Activated CD4-positive, alpha-beta T cell treated with anti-CD3 and anti-CD28 coated beads for 1 hour (primary cell): Measurements from ENCODE around the gene PCGF5.
"Not testable (repeated sequence)": the region's sequence is repeated elsewhere in the genome, so short reads cannot be mapped to it uniquely, and the experiment has no call there.

Experiments used
- DNase-seq: peaks from one replicate; pipeline ENCODE4 v3.0.0-alpha.2; 2020

Gene PCGF5

DNA sequence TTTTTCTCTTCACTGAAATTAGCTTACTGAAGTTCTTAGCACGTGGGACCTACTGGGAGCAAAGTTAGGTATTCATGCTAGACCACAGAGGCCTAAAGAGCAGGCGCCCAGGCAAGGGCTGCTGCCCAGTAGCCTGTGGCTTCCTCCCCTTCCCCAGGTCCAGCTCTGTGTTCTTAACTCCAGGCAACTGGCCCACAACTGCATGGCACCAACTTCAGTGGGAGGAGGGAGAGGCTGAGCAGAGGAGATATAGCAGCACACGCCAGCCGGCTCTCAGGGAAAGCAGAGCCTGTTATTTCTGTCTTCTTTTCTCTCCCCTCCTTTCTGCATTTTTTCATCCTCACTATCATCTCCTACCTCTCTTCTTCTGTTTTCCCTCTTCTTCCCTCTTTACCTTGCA is 67.4 kb downstream of the PCGF5 start:
- DNase-seq: no peak

DNA sequence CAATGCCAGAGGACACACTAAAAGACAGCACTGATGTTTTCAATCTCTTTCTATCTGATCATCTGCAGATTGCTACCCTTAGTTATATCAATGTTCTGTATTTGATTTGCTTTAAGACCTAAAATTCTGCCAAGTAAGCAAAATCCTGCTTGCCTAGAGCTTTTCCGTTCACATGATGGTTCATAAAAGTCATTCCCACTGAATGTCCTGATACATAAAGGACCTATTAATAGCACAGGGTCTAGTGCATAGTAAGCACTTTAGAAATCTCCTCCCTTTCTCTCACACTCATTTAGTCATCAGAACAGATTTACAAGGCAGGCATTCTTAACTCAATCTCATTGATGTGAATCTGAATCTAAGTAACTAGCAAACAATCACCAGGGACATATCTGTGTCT is 68.8 kb downstream of the PCGF5 start:
- no peak for DNase-seq

GRCh38 chr10:91290607-91291006 is 70.1 kb downstream of the PCGF5 start:
- no peak for DNase-seq

- DNase-seq: no peak
Measured at GRCh38 chr10:91294134-91294906, 73.9 kb downstream of the PCGF5 start.

DNA sequence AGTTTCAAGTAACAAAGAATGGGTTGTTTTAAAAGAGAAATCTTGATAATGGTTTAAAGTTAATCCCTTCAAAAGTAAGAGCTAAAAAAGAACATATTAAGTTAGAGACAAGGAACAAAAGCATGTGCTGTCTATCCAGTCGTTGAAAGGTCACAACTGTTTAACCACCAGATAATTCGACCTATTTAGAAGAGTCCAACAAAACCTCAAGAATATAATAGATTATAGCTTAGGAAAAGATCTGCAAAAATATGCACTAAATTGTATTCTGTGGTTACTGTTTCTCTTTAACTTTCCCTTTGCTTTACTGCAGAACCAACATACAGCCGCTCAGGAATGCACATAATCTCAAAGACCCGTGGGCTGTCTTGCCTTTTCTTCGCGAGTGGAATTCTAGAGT is 74.9 kb downstream of the PCGF5 start:
- no peak for DNase-seq

DNA sequence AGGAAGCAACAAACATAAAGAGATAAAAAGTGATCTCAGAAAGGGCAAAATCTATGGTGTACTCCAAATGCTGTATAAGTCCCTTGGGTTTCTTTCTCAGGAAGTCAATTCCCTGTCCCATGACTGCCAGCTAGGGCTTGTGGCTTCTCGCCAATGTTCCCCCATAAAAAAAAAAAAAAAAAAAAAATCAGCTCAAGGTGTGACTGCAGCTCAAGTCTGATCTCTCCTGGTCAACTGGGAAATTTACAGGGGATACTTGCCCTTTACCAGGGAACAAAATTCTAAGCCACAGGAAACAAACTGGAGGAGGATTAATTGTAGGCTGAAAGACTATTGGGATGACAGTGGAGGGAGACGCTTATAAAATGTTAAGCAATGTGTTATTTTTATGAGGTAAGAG is 76.0 kb downstream of the PCGF5 start:
- no peak for DNase-seq

- DNase-seq: peak; percentile 62
Measured at GRCh38 chr10:91298224-91298871, 77.9 kb downstream of the PCGF5 start.

DNA sequence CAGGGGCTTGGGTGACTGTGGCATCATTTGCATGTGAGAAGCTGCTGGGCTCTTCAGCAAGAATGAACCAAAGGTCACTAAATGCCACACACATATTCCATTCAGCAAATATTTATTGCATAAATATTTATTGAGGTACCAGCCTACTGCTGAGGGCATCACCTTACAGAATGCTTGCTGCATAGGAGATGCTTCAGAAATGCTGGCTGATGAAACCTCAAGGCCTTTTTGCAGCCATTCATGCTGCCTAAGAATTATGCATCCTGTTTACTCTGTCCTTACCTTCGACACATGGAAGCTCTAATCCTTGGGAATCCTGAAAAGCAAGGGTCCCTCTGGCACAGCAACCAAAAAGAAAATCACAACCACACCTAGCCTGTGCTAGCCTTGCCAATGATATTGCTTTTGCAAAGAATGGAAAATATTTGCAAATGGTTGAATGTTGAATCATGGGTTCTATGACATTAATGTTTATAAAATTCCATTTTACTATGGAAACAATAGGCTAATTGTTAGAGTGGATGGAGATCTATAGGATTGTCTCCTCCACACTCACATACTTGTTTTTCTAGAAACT is 79.6 kb downstream of the PCGF5 start:
- DNase-seq: no peak

GRCh38 chr10:91302946-91303345 is 82.5 kb downstream of the PCGF5 start:
- not testable (repeated sequence) for DNase-seq

DNA sequence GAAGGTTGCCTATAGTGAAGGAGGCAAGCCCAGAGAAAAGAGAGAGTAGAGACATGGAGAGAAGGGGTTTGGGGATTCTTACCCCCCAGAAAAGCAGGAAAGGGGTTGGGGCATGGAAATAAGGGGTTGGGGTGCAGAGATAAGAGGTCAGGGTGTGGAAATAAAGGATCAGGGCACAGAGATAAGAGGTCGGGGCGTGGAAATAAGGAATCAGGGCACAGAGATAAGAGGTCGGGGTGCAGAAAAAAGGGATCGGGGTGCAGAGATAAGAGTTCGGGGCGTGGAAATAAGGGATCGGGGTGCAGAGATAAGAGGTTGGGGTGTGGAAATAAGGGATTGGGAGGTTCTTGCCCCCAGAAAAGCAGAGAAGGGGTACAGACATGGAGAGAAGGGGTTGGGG is 85.5 kb downstream of the PCGF5 start:
- DNase-seq: not testable (repeated sequence)

- no peak for DNase-seq
Measured at GRCh38 chr10:91307489-91307888, 87.0 kb downstream of the PCGF5 start.

GRCh38 chr10:91309711-91310110 is 89.2 kb downstream of the PCGF5 start:
- DNase-seq: no peak

DNA sequence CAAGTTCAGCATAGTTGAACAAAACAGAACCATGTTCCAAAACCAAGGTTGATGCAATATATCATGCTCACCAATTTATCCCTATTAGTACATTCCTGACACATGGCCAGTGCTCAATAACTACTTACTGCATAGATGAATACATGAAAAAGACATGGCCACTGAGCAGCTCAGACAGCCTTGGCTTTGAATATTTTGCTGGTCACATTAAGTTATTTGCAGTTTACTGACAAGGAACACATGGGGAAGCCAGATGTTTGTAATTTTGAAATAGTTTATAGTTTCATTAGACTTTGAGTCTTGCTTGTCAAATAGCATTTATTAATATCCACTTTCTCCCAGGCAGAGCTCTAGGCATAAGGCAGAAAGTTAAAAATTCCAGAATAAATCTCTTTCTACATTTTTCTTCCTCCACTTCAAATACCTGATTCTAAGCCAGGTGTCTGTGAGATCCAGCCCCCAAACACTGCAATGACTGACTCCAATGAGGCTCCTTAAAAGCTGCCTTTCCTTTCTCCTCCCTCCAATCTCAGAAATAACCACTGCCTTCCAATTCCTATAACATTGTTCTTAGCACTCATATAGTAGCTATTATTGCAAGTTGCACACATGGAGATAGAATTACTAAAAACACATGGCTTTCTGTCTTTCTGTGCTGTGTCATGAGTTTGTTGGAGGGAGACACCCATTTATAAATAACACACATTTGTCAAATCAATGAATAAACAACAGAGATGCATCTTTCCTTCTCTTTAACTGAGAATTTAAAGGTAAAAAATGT is 91.3 kb downstream of the PCGF5 start:
- DNase-seq: no peak

DNA sequence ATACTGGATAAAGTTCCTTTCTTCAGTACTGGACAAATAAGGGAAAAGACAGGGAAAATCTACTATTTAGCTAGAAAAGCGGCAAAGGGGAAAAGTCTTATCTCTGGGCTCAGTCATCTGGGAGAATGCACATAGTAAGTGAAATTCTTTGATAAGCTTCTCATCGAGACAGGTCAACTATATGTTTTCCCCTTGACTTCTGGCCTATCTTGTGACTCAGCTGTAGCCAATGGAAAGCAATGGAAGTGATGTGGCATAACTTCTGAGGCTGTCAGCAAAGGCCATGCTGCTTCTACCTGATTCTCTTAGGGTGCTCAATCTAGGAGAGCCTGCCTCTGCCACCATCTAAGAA is 91.9 kb downstream of the PCGF5 start:
- no peak for DNase-seq

GRCh38 chr10:91313796-91314485 is 93.5 kb downstream of the PCGF5 start:
- DNase-seq: no peak

GRCh38 chr10:91316486-91316885 is 96.0 kb downstream of the PCGF5 start:
- DNase-seq: no peak

DNA sequence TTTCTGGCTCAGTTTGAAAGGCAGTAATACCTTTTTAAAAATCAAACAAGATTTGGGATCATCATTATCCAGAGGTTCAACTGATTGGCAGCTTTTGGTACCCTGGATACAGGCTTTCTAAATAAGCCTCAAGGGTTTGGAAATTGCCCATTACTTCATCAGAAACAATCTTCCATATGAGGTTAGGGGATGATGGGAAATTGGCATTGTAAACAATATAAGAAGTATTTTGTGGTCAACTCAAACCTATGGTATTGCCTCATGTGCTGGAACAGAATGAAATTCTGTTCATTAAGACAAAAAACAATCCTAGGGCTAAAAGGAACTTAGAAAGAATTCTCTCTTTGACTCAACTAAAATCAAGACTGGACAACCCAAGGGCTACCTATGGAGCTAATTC is 97.1 kb downstream of the PCGF5 start:
- no peak for DNase-seq

- no peak for DNase-seq
Measured at GRCh38 chr10:91319336-91319735, 98.9 kb downstream of the PCGF5 start.

DNA sequence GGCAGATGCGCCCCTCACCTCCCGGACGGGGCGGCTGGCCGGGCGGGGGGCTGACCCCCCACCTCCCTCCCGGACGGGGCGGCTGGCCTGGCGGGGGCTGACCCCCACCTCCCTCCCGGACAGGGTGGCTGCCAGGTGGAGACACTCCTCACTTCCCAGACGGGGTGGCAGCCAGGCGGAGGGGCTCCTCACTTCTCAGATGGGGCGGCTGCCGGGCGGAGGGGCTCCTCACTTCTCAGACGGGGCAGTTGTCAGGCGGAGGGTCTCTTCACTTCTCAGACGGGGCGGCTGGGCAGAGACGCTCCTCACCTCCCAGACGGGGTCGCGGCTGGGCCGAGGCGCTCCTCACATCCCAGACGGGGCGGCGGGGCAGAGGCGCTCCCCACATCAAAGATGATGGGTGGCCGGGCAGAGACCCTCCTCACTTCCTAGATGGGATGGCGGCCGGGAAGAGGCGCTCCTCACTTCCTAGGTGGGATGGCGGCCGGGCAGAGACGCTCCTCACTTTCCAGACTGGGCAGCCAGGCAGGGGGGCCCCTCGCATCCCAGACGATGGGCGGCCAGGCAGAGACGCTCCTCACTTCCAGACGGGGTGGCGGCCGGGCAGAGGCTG is 102.9 kb downstream of the PCGF5 start:
- not testable (repeated sequence) for DNase-seq

GRCh38 chr10:91328320-91328984 is 108.0 kb downstream of the PCGF5 start:
- no peak for DNase-seq
